ENCODE measurements around the gene ENPP3. TPM values are rescaled to one million over a fixed set of nuclear protein-coding genes. Genes with fewer than 3 reads are reported as not detected.
A peak's percentile ranks its signal among the peaks of the same experiment; 100 is the strongest.

The ENPP3 gene
- total and polyA plus RNA-seq, 2 of the 13 experiments (the other 11 are each of a cell fraction or from before 2014, with no cell fraction given), result 40.0 to 75.4 TPM

GRCh38 chr6:131635384-131636340, 1.4 kb upstream of the ENPP3 start (continued):
- TF ChIP-seq ZBTB10 (CRISPR knock-in tag; IDR thresholded peaks at IDR 0.05; ENCODE audit: borderline replicate concordance) (peak; percentile 84; the same call in 1 of the 2 replicates), CBFB (CRISPR knock-in tag; IDR thresholded peaks at IDR 0.05) (no peak), ZNF317 (CRISPR knock-in tag; IDR thresholded peaks at IDR 0.05) (no peak; the same call in 1 of the 2 replicates), SP1 (IDR thresholded peaks at IDR 0.05) (no peak), SP1 (CRISPR knock-in tag; IDR thresholded peaks at IDR 0.05) (no peak), ZNF709 (CRISPR knock-in tag; IDR thresholded peaks at IDR 0.05) (peak; percentile 79; the same call in 1 of the 2 replicates), ZNF562 (CRISPR knock-in tag; IDR thresholded peaks at IDR 0.05; ENCODE audit: borderline replicate concordance) (no peak), ZNF740 (CRISPR knock-in tag; IDR thresholded peaks at IDR 0.05) (peak; percentile 82), PCBP2 (optimal IDR thresholded peaks at IDR 0.05; ENCODE audit: low read depth, low read length, poor library complexity, severe bottlenecking) (no peak), ZNF781 (CRISPR knock-in tag; IDR thresholded peaks at IDR 0.05; ENCODE audit: borderline replicate concordance, not compliant biosample characterization) (peak; percentile 48), CREB3 (CRISPR knock-in tag; IDR thresholded peaks at IDR 0.05) (peak; percentile 83; the same call in 1 of the 2 replicates), MYPOP (CRISPR knock-in tag; IDR thresholded peaks at IDR 0.05) (0 out of 2 replicates have a peak, but pooled peaks have one; percentile 59), MEIS1 (CRISPR knock-in tag; IDR thresholded peaks at IDR 0.05; ENCODE audit: borderline replicate concordance) (no peak), MIXL1 (CRISPR knock-in tag; IDR thresholded peaks at IDR 0.05) (0 out of 2 replicates have a peak, but pooled peaks have one; percentile 3), ZNF609 (CRISPR knock-in tag; IDR thresholded peaks at IDR 0.05; ENCODE audit: borderline replicate concordance) (no peak), CCAR2 (optimal IDR thresholded peaks at IDR 0.05; ENCODE audit: low read depth, low read length) (no peak), KAT8 (CRISPR knock-in tag; IDR thresholded peaks at IDR 0.05) (peak; percentile 72; the same call in 1 of the 2 replicates), FOXO1 (CRISPR knock-in tag; IDR thresholded peaks at IDR 0.05) (no peak; the same call in 1 of the 2 replicates), NFRKB (IDR thresholded peaks at IDR 0.05) (no peak)
